HG03558 (cell line): ENCODE measurements around the gene SMAD3.

Experiments used
- ATAC-seq: cut with Tn5 transposase; IDR thresholded peaks from one replicate; pipeline ENCODE4 v1.9.1; 2021; ENCODE audit warnings: moderate number of reproducible peaks; ENCODE audit not compliant: unreplicated experiment; ENCODE audit errors: extremely low read depth

SMAD3 gene

GRCh38 chr15:67094001-67094826 is 28.8 kb downstream of the SMAD3 start:
- no peak for ATAC-seq

DNA sequence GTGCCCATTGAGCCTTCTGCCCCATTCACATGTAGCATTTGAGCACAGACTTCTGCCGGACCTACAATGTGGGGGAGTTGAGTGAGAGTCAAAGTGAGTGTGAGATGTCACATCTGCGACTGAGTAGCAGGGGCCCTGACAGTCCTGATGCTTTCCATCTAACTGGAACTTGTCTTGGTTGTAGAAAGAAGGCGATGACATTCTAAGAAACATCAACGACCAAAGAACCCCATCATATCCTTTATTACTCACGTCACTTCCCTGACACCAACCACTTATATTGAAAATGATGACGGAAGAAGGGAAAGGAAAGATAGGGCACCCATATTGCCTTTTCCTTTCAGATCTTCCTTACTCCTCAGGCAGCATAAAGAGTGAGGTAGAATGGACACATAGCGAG is 30.5 kb downstream of the SMAD3 start:
- ATAC-seq = no peak

DNA sequence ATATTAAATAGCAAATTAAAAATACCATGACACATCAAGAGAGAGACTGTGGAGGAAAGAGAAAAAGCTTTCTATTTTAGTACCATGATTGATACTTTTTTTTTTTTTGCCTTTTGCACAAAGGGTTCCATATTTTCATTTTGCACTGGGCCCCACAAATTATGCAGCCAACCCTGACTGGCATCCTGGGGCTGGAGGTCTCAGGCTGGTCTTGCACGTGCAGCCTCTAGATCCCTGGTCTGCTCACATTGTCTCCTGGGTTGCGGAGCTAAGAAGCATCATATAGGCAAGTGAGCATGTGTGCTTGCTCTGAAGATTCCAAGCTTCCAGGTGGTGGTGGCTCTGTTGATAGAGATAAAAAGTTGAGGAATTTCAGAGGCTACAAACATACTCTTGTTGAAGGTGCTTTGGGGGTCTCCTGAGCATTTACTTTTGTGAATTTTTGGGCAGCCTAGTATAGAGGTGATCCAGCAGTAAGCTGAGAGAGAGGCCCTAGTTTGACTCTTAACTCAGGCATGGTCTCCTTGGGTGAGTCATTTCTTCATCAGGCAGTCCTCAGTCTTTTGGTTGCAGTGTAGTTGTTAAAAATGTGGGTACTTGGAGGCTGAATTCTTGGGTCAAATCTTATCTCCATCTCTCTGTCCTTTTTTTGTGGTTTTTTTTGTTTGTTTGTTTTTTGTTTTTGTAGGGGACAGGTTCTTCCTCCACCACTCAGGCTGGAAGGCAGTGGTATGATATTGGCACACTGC is 31.3 kb downstream of the SMAD3 start:
- ATAC-seq = no peak

GRCh38 chr15:67097424-67097823 is 32.0 kb downstream of the SMAD3 start:
- no peak for ATAC-seq

- ATAC-seq = no peak
These were observed 32.7 kb downstream of the SMAD3 start for GRCh38 chr15:67097930-67098740.

GRCh38 chr15:67098768-67099282 is 33.4 kb downstream of the SMAD3 start:
- no peak for ATAC-seq

- ATAC-seq = no peak
These were observed 34.9 kb downstream of the SMAD3 start for GRCh38 chr15:67100124-67100791.

DNA sequence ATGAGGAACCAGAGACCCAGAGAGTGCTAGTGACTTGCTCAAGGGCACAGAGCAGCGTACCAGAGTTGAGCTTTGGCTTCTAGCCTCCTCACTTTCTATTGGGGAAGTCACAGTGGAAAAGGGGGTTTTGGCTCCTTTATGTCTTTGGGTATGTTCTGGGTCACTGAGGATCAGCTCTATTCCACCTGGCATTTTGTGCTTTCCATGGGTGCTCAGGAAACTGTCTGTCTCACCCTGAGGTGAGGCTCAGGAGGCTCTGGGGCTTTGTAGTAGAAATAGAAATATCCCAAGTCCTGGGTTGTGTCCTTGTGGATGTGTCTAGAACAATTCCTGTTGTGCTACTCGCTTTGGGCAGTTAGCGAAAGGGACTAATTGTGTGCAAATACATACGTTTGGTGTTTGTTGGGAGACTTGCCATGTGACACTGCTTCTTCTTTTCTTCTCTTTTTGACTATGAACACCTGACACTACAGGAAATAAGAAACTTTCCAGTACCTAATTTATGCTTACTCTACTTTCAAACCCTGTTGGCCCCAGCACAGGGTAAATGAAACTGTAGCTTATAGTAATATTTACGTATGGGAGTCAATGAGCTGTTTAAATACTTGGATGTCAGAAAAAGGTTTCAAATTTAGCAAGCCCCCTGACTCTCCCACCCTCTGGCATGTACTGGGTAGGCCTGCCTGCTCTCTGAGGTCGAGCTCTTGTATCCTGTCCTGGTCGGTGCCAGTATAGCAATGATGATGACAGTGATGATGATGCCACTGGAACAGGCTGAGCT is 35.6 kb downstream of the SMAD3 start:
- ATAC-seq = peak; percentile 50

DNA sequence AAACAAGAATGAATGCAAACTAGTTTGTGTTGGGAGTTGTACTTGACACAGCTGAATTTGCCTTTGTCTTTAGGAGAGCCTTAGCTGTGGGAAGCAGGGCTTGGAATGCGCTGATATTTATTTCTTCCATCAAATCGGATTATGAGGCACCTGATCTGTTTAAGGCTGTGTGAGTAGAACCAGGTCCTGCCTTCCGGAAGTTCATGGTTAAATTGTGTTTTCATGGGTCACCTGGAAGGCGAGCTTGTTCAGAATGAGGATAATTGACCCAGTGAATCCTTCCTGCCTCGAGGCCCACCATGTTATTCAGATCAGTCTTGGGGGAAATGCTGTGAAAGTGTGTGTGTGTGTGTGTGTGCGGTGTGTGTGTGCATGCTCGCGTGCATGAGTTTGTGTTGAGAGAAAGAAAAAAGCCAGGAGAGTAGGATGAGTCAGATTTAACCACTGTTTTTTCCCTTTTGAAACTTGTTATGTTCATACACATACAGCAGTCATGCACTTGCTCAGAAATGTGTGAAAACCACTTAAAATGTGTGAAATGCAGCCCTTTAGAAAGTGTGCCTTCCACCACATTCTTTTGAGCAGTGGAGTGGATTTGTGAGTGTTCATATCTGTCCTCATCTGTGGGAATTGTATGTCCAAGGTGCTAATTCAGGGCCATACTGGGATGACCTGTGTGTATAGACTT is 36.7 kb downstream of the SMAD3 start:
- no peak for ATAC-seq

GRCh38 chr15:67102599-67102929 is 37.2 kb downstream of the SMAD3 start:
- ATAC-seq = no peak

- no peak for ATAC-seq
These were observed 37.6 kb downstream of the SMAD3 start for GRCh38 chr15:67103021-67103420.

- no peak for ATAC-seq
These were observed 38.0 kb downstream of the SMAD3 start for GRCh38 chr15:67103432-67103831.

GRCh38 chr15:67103869-67104268 is 38.5 kb downstream of the SMAD3 start:
- no peak for ATAC-seq

DNA sequence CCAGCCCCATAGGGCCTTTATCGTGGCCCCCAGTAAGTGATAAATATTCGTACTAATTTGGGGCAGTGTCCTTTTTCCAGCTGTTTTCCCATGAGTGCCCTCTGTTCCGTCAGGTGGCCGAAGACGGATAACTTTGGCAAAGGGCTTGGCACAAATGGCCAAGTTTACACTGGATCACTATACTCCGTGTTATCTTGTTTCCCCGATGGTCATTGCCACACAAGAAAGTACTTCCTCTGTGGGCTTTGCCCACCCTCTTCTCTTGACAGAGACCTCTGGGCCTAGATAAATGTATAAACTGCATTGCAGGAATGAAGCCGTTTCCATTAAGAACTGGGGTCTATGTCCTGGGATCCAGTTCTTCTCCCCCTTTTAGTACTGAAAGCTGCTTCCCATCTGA is 39.1 kb downstream of the SMAD3 start:
- no peak for ATAC-seq

DNA sequence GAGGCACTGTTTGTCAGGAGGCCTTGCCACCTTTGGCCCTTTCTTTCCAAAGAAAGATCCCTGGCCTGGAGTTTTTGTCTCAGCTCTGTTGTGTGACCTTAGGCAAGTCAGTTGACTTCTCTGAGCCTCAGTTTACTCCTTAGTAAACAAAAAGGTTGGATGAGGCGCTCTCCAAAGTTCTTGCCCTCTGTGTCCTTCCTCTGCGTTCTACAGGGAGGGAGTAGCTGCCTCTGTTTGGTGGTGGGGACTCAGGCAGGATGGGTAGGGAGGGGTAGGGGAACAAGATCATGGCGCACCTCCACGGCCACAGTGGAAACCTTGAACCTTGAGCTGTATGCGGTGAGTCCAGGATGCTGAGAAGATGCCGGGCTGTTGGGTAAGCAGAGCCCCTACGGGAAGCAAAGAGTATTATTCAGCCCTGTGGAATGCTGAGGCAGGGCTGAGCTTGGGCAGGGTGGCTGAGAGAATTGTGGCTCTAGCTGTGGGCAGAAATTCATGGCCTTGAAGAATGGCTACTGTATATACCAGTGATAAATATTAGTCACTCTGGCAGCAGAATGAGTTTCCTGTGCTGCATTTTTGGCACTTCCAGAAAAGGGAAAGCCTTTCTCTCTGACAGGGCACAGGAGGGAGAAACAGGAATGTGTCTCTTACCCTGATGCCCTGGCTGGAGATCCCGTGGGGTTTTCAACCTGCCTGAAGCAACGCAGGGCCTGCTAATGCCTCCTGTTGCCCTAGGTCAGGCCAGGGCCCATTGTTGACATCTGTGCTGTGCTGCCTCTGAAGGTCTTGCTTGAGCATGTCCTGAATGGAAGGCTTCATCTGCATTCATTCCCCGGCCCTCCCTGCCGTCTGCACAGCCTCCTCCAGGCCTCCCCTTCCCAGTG is 39.9 kb downstream of the SMAD3 start:
- no peak for ATAC-seq

DNA sequence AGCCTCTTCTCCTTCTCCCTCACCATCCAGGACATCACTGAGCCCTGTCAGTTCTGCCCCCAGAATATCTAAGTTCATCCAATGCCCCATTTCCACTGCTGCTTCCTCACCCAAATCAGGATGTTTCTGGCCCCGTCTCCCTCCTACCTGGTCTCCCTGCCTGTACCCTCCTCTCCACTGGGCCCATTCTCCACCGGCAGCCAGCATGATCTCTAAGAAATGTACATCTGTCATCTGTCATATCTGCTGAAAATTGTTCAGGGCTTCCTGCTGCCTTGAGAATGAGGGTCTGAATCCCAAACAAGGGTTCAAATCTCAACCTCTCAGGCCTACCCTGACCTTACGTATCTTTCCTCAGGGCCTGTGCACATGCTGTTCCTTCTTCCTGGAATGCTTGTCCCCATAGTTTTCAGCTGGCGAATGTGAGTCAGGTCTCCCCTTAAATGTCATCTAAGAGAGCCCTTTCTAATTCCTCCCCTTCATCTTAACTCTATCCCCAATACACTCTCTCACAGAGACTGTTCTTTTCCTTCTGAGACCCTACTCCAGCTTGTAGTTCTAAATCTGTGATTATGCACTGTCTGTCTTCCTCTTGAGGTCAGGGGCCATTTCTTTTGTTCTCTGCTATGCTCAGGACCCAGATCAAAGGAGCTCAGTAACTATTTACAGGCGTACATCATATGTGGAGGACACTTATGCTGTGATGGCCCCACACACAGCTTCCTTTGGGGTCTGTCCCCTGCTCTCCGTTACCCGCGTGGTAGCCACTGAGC is 40.8 kb downstream of the SMAD3 start:
- ATAC-seq = no peak

DNA sequence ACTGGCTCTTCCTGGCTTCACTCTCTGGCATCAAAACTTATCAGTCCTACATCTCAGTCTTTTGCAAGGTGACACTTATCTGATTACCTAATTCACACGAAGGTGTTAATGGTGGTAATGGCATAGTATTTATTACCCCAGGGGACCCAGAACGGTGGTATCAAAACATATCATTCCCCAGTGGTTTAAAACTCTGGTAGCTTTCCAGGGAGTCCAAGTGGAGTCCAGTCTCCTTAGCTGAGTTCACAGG is 41.3 kb downstream of the SMAD3 start:
- ATAC-seq = no peak
